EL (cell line): ENCODE data around the gene HTR7.
"Not testable (repeated sequence)": the region's sequence is repeated elsewhere in the genome, so short reads cannot be mapped to it uniquely, and the experiment has no call there.

ENCODE experiments used
- DNase-seq: peaks from one replicate; pipeline ENCODE4 v3.0.0-alpha.2; 2016

Gene HTR7

DNA sequence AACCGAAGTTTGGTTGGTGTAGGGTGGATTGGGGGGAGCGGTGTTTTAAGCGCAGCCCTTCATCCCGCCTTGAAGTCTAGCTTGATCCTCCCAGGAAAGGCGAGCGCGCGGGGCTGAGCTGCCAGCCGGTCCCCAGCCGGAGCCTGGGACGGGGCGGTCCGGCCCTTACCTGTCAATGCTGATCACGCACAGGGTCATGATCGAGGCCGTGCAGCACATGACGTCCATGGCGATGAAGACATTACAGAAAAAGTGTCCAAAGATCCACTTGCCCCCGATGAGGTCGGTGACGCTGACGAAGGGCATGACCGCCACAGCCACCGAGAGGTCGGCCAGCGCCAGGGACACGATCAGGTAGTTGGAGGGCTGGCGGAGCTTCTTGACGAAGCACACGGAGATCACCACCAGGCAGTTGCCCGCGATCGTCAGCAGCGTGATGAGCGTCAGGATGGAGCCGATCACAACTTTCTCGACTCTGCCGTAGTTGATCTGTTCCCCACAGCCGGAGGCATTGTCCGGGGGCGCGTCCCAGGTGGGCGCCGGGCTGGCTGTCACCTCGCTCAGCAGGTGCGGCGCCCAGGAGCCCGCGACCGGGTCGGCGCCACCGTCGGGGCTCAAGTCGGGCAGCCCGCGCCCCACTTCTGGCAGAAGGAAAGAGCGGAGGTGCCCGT lies 740 bp downstream of the HTR7 start:
- DNase-seq, result no peak

- peak; percentile 6 for DNase-seq
Observed at GRCh38 chr10:90856261-90856660, 1.6 kb downstream of the HTR7 start.

GRCh38 chr10:90855126-90855525 lies 2.7 kb downstream of the HTR7 start:
- no peak for DNase-seq

DNA sequence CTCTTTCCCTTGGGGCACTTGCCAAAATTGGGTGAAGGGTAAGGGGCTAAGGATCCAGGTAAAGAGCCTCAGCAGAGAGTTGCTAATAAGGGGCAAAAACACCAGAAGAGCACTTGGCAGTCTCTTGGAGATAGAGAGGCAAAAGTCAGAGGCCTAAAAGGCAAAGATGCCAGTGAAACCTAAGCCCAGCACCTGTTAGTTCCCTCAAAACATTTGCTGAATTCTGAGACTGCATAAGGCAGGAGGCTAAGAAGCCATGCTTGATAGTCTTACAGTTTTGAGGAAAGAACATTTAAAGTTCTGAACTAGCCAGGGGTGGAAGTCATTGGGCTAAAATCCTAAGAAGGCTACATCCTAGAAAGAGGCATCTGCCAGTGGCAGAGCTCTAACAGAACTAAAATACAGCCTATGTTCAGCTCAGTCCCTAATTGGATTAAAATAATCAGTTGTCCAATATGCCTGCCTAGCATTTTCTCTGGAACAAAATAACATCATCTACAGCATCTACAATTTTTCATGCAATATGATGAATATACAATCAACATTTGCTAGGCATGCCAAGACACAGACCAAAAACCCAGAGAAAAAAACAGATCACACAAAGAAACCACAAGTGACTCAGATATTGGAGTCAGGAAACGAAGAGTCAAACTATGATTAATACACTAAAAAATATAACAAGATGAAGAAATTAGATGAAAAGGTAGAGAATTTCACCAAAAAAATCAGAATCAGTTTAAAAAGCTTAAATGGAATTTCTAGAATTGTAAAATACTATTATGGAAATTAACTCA lies 7.7 kb downstream of the HTR7 start:
- DNase-seq, result peak; percentile 41

DNA sequence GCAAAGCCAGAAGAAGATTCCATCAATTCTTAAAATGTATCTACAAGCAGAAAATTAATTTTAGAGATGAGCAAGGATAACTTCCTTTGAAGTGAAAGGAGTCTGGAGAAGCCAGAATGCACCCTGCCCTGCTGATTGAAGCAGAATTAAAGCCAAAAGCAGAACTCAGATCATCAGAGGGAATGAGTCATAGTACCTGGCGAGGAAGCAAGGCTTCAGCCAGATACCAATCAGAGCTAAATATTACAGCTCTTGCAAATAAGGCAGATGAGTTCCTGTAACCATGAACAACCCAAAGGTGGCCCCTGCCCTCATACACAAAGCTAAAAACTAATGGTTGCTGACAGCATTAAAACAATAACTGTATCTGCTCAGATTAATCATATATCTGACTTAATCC lies 10.4 kb downstream of the HTR7 start:
- DNase-seq, result peak; percentile 33

- no peak for DNase-seq
Observed at GRCh38 chr10:90846746-90847145, 11.1 kb downstream of the HTR7 start.

GRCh38 chr10:90845726-90846125 lies 12.1 kb downstream of the HTR7 start:
- DNase-seq, result no peak

GRCh38 chr10:90842725-90843124 lies 15.1 kb downstream of the HTR7 start:
- DNase-seq, result no peak

- DNase-seq, result no peak
Observed at GRCh38 chr10:90837486-90837885, 20.4 kb downstream of the HTR7 start.

DNA sequence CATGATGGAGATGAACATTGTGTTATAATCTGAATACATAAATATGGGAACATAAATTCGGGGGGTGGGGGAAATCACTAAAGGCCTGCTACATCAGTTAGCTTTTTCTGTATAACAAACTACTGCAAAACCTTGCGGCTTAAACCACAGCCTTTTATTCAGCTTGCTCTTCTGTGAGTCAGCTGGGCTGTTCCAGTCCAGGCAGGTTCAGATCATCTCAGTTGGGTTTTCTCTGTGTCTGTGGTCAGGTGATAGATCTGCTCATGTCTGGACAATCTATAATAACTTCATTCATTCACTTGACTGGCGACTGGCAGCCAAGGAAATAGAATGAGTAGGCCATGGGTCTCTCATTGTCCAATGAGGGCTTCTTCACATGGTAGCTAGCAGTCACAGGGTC lies 23.5 kb downstream of the HTR7 start:
- no peak for DNase-seq

- no peak for DNase-seq
Observed at GRCh38 chr10:90832111-90832510, 25.7 kb downstream of the HTR7 start.

- DNase-seq, result no peak
Observed at GRCh38 chr10:90822508-90822907, 35.3 kb downstream of the HTR7 start.

- not testable (repeated sequence) for DNase-seq
Observed at GRCh38 chr10:90821864-90822263, 36.0 kb downstream of the HTR7 start.

- DNase-seq, result no peak
Observed at GRCh38 chr10:90819911-90820310, 37.9 kb downstream of the HTR7 start.

DNA sequence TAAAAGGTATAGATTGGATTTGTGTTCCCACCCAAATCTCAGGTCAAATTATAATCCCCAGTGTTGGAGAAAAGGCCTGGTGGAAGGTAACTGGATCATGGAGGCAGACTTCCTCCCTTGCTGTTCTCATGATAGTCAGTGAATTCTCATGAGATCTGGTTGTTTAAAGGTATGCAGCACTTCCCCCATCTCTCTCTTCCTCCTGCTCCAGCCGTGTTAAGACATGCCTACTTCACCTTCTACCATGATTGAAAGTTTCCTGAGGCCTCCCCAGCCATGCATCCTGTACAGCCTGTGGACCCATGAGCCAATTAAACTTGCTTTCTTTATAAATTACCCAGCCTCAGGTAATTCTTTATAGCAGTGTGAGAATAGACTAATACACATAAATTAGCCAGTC lies 39.1 kb downstream of the HTR7 start:
- DNase-seq, result no peak

DNA sequence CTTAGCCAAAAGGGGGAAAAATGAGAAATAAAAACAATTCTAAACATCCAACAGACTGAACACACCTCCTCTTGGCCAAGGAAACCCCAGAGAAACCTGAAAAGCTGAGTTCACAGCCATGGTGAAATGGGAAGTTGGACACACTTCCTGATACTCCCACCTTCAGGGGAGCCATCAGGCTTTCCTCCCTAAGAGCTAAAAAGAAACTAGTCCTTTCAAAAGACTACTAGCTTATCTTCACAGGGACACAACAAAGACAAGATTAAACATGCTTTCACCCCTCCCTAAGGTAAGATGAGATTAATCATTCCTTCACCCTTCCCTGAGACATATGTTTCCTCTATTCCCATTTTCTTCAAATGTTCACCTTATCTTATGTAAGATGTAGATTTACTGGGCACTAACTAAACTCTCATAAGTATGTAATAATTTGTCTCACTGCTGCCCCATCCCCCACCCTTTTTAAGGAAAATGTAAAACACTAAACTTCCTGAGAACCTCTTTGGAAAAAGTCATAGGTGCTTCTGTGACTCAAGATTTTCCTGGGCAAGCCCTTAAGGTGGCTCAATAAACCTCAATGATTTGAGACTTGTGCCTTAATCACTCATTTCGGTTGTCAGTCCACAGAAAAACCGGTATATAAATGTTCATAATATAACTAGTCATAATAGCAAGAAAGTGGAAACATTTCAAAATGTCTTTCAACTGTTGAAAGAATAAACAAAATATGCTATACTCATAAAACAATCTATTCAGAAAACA lies 40.5 kb downstream of the HTR7 start:
- DNase-seq, result no peak

DNA sequence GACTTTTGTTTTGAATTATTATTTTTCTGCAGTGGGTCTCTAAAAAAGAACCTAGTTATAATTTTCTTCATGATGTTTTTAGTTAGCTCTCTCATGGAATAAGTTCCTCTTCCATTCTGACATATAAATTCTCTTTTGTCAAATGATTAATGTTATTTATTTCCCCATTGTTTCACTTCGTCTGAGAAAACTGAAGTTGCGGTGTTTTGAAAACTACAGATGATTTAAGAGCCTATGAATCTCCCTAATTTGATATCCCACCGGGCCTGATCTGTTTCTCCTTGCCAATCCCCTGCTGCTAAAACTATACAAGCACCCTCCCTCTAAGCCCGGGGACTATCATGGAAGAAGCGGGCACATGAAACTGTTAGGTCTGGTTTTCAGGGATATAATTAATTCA lies 41.4 kb downstream of the HTR7 start:
- DNase-seq, result no peak

DNA sequence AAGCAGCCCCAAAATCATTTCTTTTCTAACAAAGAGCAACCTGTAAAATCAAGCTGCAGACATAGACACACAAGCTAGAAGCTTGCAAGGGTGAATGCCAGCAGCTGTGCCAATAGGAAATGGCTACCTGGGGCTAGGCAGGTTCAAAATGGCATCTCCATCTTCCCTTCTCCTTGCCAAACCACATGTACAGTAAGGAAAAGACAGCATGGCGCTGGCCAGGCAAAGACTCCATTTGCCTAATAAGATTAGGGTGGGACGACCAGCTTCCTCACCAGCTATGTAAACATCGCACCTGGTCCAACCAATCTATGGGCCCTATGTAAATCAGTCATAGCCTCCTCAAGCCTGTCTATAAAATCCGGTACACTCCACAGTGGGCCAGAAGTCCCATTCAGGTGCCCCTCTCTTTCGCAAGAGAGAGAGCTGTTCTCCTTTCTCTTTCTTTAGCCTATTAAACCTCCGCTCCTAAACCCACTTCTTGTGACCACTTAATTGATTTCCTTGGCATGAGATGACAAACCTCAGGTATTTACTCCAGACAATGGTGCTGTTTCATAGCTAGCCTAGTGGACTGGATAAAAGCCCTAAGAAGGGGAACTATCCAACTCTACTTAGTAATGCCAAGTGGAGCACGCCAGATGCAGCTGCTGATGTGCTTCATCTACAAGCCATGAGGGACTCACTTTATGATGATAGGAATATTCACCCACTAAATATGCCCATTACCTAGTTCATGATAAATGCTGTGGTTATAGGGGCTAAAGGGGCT lies 44.1 kb downstream of the HTR7 start:
- DNase-seq, result no peak

GRCh38 chr10:90807106-90807505 lies 50.7 kb downstream of the HTR7 start:
- DNase-seq, result not testable (repeated sequence)

- no peak for DNase-seq
Observed at GRCh38 chr10:90806677-90807076, 51.2 kb downstream of the HTR7 start.

DNA sequence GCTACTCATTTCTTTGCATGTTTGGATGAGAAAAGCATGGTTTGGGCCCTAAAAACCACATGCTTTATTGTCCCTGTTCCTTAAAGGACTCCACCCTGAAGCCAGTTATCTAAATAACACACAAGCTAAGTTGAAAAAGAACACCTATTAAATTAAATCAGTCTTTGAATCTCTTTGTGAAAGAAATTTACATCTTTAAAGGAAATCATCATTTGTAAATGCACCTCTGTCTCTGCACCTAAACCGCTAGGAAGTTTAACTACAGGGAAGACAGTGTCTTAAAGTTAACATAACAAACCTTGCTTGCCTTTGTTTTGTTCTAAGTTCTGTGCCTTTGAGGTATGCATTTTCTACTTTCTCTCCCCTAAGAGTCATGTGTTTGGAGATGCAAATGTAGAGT lies 52.6 kb downstream of the HTR7 start:
- no peak for DNase-seq

- DNase-seq, result no peak
Observed at GRCh38 chr10:90804354-90804753, 53.5 kb downstream of the HTR7 start.

DNA sequence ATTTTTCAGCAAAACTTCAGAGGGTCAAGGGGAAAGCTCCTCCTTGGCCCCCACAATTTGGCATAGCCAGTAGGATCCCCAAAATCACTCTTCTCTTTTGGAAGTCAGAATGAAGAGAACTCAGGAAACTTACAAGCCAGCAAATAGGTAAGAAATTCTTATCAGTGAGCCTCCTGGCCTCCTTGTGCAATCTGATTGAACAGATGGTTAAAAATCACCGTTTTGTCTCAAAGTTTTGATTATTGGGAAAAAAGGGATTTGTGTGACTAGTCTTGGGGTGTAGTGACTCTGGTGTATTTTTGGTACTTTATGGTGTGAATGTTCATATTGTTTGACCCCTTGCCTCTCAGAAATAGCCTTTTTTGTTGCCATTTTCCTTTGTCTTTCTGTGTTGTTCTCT lies 56.2 kb downstream of the HTR7 start:
- DNase-seq, result no peak
